Stimulated activated CD4-positive, alpha-beta T cell treated with anti-CD3 and anti-CD28 coated beads, Interleukin-2, amount 100 ng/mL, for 24 hours (primary cell): ENCODE measurements around the gene SCO2.
"Not testable (repeated sequence)": the region's sequence is repeated elsewhere in the genome, so short reads cannot be mapped to it uniquely, and the experiment has no call there.

Source experiments
- DNase-seq, 2 donors: peaks; one replicate each; pipeline ENCODE4 v3.0.0-alpha.2; 2020

SCO2 gene

DNA sequence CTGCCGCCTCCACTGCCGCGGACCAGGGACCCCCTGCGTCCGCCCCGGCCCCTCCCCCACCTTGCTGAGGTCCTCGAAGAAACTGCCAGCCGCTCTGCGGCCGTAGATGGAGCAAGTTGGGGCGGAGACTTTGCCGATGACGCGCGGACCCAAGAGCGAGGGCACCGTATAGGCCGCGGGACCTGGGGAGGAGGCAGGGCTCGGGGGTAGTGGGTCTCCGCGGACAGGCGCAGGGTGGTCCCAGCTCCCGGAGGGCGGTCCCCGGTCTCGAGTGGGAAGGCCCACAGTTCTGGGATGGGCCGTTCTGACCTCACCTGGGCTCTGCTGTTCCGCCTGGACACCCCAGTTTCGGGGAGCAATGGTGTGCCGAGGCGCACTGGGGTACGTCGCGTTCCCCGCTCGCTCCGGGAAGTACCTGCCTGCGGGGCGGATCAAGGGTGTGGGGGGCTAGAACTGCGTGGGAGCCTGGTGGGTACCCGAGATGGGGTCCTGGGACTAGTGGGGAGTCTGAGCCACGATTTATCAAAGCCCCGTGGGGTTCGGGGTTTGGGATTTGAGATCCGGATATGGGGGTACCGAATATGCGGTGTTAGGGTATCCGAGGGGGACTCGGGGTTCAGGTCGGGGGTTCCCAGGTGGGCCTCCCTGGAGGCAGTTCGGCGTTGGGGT is 5.6 kb upstream of the SCO2 start:
- peak; percentile 85 to 87 for DNase-seq

DNA sequence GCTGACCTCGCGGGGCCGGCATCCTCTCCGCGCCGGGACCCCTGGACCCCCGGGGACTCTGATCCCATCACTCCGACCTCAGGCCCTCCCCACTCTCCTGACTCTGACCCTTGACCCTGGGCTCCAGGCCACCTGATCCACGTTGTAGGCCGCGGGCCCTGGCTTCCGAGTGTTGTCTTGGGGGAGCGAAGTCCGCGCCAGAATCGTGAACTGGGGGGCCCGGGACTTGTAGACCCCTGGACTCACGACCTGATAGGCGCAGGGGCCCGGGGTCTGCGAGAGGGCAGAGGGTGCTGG is 5.1 kb upstream of the SCO2 start:
- DNase-seq, result no peak

DNA sequence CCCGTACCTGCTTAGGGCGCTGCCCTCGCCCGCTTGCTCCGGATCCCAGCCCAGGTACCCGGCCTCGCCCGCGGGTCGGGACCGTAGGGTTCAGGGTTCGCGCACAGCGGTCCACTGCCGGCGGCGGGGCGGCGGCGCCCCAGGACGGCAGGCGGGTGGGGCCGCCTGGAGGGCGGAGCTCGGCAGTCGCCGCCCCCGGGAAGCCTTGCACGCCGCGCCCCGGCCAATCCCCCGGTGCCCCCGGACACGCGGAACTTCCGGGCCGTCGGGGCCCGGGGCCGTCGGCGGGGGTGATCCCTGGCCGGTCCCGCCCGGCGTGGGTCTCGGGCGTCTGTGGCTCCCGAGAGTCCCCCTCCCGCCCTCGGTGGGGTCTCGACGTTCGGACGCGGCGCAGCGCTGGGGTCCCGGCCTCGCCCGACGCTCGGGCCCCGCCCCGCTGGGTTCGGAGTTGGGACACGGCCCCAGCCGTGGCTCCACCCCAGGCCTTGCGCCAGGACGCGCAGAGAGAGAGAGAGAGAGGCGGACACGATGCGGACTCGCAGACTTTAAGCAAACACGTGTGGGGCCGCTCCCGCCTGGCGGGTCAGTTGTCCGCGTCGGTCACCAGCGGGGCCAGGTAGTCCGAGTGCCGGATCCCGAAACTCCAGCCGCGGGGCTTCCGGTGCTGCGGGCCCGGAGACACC is 4.6 kb upstream of the SCO2 start, which contains the start of gene TYMP:
TSS of gene TYMP (minus strand) at position 116 of the 683 bp plus-strand sequence. CDS start 303 bp downstream, outside the sequence.
- DNase-seq, result peak; percentile 73 to 81

DNA sequence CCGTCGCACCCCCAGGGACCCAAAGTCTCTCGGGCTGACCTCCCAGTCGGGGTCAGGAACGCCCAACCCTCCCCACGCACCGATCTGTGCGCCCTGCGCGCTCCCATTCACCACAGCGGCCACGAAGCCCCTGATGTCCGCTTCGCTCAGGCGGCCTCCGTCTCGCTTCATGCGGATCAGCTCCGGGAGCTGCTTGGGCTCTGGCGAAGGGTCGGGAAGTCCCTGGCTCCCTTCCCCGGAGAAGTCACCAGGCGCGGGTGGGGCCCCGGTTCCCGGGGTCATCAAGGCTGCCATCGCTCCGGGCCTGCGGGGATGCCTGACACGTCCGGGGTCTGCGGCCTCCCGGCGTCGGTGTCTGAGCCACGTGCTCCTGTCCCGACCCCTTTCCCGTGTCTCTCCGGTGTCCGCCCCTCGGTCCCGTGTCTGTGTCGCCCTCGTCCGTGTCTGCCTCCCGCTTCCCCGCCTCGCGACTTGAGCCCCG is 4.1 kb upstream of the SCO2 start:
- DNase-seq, result no peak

DNA sequence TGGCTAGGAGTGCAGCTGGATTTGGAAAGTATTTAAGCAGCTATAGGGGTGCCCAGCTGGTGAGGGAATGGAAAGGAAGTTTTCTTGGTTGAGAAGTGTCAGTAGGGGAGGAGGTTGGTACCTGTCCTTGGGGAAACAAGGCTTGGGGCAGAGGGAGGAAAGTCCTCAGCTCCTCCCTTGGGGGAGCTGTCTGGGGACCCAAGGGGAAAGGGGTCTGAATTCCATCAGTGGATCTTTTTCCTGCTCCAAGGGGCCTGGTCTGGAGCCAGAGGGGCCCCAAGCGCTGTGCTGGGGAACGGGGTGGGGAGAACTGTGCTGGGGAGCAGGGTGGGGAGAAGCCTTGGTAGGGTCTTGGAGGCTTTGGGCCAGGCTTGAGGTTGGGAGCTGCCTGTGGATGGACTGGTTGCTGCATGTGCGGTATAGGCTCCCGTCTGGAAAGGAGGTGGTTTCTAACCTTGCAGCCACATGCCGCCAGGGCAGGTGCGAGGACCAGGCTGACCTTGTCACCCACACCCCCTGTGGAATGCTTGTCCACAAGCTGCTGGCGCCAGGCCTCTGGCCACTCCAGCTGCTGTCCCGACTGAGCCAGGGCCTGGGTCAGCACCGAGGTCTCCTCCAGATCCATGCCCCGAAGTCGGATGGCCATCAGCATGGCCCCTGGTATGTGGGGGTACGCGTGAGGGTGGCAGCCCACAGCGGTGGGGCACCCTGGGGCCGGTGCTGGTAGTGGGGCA is 3.5 kb upstream of the SCO2 start:
- DNase-seq, result no peak

DNA sequence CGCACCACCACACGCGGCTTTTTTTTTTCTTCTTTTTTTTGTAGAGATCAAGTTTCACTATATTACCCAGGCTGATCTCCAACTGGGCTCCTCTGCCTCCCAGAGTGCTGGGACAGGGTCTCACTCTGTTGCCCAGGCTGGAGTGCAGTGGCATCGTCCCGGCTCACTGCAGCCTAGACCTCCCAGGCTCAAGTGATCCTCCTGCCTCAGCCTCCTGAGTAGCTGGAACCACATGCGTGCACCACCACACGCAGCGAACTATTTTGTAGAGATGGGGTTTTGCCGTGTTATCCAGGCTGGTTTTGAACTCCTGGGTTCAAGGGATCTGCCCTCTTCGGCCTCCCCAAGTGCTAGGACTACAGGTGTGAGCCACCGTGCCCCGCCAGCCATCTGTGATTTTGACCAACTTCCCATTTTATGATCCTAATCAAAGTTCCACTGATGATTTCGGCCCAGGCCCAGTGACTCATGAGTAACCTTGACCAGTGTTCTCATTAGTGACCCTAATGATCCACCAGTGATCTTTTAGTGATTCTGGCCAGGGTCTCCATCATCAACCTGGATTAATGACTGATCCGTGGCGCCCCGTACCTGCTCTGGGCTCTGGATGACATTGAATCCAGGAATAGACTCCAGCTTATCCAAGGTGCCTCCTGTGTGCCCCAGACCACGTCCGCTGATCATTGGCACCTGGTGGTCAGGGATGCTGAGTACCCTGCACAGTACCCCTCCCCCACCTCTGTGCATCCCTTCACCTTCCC is 2.7 kb upstream of the SCO2 start:
- no peak for DNase-seq

DNA sequence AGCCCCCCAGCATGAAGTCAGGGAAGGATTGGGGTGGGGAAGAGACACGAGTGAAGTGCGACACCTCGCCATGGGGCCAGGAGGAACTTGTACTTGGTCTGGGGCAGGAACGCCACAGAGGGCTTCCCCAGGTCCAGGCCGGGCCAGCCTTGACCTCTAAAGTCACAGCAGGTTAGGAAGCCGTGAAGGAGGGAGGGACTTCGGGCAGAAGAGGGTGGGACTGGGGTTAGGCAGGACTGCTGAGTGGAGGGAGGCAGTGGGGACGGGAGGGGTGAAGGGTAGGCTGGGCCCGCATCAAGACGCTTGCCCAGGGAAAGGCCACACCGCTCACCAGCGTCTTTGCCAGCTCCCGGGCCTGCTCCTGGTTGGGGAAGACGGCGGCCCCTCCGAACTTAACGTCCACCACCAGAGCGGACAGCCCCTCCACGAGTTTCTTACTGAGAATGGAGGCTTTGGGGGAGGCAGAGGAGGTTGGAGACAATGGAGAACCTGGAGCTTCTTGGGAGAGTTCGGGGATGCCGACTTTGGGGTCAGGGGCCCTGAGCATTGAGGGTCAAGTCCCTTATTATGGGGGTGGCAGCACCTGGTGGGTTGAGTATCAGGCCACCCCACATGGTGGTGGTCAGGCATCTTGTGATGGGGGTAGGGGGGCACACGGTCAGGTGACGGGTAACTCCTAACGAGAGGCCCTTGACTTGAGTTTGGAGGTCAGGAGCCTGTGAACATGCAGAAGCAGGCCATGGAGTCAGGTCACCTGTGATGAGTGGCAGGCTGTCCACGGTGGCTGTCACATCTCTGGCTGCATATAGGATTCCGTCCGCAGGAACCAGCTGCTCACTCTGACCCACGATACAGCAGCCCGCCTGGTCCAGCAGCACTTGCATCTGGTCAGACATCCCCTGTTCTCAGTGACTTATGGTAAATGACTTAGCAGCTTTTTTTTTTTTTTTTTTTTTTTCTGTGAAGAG is 1.7 kb upstream of the SCO2 start:
- peak; percentile 56 to 63 for DNase-seq

DNA sequence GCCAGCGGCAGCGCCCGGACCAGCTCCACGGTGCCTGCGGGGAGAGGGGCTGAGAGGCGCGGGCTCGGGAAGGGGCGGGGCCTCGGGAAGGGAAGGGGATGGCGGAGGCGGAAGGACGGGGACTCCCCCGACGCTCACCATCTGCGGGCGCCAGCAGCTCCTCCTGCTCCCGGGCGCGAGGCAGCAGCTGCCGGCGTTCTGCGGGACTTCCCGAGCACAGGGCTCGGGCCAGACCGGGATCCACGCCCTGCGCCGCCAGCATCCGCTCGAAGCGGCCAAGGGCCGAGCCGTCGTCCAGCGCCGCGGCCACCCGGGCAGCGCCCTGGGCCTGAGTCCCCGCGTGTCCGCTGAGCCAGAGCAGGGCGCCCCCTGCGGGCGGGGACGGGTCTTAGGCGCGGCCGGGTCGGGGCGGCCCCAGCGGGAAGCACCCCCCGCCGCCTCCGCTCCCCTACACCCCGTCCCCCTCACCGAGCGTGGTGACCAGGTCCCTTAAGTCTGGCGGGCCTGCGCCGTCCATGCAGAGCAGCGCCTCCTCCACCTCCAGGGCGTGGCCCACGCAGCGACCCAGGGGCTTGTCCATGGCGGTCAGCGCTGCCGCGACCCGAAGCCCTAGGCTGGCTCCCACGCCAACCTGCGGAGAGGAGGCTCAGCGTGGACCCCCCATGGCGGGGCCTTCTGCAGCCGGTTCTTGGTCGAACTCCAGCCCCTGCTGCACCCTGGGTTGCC is 873 bp upstream of the SCO2 start:
- peak; percentile 84 to 92 for DNase-seq

DNA sequence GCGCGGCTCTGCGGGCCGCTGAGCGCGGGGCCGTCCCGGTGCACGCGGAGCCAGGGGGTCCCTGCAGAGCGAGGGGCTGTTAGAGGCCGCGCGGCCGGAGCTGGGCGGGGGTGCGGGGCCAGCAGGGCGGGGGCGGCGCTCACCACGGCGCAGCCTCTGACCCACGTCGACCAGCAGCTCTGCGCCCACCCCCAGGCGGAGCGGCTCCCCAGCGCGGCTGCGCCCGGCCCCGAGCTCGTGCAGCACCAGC is 385 bp upstream of the SCO2 start:
- no peak for DNase-seq

DNA sequence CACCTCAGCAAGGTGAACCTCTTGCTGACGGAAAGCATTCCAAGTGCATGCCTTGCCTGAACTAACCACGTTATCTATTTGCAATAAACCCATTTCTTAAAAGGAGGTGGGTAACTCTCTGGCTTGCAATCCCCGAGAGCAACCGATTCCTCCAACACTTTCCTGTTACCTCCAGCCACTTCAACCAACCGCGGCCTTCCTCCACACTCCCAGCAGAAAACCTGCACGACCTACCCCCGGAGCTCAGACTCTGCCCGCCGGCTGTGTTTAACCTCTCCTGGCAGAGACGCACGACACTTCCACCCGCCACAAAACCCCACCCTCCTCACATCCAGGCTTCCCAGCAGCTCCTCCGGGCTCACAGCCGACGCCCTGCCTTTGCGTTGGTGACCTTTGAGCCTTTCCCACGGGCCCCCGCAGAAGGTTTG is 708 bp downstream of the SCO2 start:
- DNase-seq, result no peak

DNA sequence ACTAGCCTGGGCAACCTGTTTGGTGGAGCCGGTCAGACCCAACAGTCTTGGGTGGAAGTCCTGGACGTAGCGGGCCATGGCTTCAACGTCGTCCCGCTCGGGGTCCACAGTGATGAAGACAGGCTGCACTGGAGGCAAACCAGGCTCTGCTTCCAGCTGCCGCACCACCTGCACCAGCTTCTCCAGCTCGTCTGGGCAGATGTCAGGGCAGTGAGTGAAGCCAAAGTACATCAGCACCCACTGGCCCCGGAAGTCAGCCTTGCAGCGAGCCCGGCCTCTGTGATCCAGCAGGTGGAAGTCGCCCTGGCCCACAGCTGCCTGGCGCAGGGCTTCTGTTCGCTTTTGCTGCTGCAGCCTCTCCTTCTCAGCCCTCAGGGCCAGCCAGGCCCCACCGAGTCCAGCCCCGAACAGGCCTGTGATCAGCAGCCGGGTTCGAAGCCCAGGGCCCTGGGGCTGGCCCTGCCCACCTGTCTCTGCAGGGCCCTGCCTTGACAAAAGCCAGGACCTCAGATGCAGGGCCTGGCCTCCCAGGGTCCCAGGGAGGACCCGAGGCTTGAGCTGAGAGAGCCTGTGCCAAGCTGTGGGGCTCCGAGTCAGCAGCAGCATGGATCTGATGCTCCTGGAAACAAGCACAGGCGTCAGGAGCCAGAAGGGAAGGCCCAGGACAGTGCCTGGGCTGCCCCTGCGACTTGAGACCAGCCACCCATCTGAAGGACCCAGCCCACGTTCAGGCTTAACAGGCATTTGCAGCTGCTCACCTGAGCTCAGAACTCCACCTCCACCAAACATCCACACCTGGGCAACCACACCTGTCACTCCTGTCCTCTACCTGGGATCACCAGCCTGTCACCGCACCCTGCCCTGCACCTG is 1.4 kb downstream of the SCO2 start:
- no peak for DNase-seq

DNA sequence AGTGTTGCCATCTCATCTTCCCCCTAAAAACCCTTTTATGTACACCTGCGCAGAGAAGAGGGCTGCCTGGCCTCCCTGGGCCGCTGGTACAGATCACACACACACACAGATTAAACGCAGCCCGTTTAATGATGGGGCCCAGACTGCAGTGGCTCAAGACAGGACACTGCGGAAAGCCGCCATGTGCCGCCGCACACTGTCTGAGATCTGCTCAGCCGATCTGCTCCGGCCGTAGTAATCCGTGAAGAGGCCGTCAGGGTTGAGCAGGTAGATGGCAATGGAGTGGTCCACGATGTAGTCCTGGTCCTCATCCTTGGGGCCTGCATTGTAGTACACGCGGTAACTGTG is 2.0 kb downstream of the SCO2 start:
- DNase-seq, result no peak

DNA sequence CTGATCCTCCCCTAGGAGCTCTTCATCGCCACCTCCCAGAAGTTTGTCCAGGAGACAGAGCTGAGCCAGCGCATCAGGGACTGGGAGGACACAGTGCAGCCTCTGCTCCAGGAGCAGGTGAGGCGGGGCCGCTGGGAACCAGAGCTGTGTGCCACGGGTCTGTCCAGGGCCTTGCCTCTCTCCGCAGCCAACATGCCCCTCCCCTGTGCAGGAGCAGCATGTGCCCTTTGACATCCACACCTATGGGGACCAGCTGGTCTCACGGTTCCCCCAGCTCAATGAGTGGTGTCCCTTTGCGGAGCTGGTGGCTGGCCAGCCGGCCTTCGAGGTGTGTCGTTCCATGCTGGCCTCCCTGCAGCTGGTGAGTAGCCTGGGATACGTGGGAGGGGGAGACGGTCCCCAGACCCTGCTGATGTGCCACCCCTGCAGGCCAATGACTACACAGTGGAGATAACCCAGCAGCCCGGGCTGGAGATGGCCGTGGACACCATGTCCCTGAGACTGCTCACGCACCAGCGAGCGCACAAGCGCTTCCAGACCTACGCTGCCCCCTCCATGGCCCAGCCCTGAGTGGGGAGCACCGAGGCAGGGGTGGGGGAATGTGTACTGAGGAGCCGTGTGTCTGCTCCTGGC is 2.5 kb downstream of the SCO2 start:
- no peak for DNase-seq

DNA sequence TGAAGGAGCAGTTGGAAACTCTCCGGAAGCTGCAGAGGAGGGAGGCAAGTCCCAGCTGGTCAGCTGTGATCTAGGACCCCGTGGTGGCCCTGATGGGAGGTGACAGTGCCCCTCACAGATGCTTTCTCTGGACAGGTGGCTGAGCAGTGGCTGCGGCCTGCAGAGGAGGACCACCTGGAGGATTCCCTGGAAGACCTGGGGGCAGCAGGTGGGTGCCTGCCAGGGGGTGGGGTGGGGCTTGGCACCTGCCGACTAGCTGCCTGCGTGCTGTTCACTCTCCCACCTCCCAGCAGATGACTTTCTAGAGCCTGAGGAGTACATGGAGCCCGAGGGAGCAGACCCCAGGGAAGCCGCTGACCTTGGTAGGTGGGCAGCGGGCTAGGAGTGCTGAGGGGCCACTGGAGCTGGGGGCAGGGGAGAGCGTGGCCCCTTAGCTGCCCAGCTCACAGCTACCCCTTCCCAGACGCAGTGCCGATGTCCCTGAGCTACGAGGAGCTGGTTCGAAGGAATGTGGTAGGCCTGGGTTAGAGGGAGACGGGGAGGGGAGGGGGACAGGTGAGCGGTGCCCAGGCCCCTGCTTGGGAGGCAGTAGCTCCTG is 3.1 kb downstream of the SCO2 start:
- no peak for DNase-seq

DNA sequence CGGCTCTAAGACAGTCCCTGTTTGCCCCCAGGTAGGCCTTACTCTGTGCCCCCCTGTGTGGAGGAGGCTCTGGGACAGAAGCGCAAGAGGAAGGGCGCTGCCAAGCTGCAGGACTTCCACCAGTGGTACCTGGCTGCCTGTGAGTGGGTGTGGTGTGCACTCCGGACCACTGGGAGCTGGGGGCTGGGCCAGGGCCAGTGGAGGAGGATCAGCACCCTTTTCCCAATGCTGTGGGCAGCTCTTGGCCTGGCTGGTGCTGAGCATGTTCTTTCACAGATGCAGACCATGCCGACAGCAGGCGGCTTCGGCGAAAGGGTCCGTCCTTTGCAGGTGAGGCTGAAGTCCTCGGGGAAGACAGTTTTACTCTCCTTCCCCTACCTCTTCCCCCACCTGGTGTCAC is 3.7 kb downstream of the SCO2 start:
- DNase-seq, result no peak

DNA sequence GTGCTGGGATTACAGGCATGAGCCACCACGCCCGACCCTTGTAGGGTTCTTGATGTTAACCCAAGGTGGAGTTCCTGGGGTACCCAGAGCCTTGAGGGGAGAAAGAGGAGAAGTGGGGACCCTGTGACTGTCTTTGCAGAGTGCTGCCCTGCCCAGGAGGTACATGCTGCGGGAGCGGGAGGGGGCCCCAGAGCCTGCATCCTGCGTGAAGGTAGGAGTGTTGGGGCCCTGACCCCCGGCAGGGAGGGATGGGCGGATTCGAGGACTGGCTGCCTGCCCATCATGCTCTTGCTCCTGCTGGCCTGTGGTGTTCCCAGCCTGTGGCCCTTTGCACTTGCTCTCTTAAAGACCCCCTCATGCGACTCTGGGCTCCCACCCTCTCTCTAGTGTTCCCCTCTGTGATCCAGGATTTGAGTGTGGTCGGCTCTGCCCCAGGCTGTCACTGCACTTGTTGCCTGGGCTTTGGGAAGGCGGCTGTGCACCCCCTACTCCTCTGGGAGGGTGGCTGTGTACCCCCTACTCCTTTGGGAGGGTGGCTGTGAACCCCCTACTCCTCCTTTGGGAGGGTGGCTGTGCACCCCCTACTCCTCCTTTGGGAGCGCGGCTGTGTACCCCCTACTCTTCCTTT is 4.5 kb downstream of the SCO2 start:
- no peak for DNase-seq

DNA sequence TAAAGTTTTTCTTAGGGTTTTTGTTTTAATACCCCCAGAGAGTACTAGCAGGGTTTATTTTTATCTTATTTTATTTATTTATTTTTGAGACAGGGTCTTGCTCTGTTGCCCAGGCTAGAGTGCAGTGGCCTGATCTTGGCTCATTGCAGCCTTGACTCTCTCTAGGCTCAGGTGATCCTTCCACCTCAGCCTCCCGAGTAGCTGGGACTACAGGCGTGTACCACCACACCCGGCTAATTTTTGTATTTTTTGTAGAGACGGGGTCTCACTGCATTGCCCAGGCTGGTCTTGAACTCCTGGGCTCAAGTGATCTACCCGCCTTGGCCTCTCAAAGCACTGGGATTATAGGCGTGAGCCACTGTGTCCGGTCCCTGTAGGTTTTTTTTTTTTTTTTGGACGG is 5.2 kb downstream of the SCO2 start:
- DNase-seq, result not testable (repeated sequence)

DNA sequence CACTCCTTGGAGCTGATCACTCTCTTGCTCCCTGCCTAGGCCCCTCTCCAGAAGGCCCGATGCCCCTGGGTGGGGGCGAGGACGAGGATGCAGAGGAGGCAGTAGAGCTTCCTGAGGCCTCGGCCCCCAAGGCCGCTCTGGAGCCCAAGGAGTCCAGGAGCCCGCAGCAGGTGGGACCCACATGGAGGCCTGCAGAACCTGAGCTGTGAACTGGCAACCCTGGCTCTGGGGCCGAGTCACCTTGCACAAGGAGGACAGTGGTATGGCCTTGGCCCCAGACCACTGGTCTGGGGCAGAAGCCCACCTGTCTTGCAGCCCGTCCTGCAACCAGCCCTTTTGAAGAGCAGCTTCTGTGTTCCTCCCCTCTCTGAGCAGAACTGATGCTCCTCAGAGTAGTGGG is 6.2 kb downstream of the SCO2 start:
- no peak for DNase-seq

DNA sequence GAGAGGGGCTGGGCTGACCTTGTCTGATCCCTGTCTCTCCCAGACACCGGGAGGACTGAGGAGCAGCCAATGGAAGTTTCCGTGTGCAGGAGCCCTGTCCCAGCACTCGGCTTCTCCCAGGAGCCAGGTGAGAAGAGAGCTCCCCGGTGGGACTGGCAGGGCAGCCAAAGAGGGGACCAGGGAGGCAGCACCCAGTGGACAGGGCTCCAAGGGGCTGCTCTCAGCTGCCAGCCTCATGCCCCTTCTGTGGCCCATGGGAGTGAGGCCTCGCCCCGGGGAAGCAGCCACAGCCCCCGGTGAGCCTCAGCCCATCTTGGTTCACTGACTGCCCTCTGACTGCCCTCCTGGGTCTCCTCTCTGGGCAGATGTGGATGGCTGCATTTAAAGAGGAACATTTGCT is 6.8 kb downstream of the SCO2 start:
- no peak for DNase-seq
